Retinal pigment epithelial cell (primary cell): ENCODE measurements around the gene OR51V1.
"Not testable (repeated sequence)": the region's sequence is repeated elsewhere in the genome, so short reads cannot be mapped to it uniquely, and the experiment has no call there.

Source experiments
- DNase-seq: peaks from one replicate; pipeline ENCODE4 v3.0.0-alpha.2; 2010; ENCODE audit warnings: low read depth
- H3K4me3 ChIP-seq: 2 replicates; pipeline ENCODE4 v1.5.1; 2011; ENCODE audit warnings: mild to moderate bottlenecking, low read length, control low read depth, moderate library complexity
- TF ChIP-seq, protein P1 (sequence below): conservative IDR thresholded peaks from 2 replicates; pipeline ENCODE4 v1.5.1; 2011; ENCODE audit warnings: low read depth, low read length, control low read depth, inconsistent platforms

The OR51V1 gene

DNA sequence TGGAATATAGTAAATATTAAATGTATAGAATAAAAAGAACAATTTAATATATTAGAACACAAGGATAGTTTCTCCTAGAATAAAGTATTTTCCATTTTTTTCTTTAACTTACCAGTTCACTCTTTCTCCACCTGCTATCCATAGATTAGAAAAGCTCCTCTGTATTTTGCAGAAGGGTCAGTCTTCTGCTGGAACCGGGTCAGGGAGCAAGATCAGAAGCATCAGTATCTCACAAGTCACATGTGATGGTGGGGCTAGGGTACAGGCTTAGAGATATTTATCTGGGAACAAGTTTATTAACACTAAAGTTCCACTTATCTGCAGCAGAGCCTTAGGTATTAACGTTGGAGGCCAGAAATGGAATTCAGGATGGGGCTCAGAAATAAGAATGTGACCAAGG lies 28.6 kb downstream of the OR51V1 start:
- DNase-seq = no peak
- TF ChIP-seq, protein P1, sequence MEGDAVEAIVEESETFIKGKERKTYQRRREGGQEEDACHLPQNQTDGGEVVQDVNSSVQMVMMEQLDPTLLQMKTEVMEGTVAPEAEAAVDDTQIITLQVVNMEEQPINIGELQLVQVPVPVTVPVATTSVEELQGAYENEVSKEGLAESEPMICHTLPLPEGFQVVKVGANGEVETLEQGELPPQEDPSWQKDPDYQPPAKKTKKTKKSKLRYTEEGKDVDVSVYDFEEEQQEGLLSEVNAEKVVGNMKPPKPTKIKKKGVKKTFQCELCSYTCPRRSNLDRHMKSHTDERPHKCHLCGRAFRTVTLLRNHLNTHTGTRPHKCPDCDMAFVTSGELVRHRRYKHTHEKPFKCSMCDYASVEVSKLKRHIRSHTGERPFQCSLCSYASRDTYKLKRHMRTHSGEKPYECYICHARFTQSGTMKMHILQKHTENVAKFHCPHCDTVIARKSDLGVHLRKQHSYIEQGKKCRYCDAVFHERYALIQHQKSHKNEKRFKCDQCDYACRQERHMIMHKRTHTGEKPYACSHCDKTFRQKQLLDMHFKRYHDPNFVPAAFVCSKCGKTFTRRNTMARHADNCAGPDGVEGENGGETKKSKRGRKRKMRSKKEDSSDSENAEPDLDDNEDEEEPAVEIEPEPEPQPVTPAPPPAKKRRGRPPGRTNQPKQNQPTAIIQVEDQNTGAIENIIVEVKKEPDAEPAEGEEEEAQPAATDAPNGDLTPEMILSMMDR = no peak
- no peak overlapping the region for H3K4me3 ChIP-seq

DNA sequence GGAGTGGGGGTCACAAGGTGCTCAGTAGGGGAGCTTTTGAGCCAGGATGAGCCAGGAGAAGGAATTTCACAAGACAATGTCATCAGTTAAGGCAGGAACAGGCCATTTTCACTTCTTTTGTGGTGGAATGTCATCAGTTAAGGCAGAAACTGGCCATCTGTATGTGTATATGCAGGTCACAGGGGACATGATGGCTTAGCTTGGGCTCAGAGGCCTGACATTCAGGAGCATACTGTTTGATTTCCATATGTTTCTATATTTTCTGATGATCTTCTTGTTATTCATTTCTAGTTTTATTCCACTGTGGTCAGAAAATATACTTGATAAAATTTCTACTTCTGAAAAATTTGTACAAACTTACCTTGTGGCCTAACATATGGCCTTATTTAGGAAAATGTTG lies 34.6 kb downstream of the OR51V1 start:
- DNase-seq, H3K4me3 ChIP-seq: not testable (repeated sequence)

DNA sequence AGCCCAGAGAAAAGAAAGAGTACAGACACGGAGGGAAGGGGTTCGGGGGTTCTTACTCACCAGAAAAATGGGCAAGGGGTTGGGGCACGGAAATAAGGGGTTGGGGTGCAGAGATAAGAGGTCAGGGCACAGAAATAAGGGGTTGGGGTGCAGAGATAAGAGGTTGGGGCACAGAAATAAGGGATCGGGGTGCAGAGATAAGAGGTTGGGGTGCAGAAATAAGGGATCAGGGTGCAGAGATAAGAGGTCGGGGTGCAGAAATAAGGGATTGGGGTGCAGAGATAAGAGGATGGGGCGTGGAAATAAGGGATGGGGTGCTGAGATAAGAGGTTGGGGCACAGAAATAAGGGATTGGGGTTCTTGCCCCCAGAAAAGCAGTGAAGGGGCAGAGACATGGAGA lies 35.7 kb downstream of the OR51V1 start:
- not testable (repeated sequence) for DNase-seq, H3K4me3 ChIP-seq

DNA sequence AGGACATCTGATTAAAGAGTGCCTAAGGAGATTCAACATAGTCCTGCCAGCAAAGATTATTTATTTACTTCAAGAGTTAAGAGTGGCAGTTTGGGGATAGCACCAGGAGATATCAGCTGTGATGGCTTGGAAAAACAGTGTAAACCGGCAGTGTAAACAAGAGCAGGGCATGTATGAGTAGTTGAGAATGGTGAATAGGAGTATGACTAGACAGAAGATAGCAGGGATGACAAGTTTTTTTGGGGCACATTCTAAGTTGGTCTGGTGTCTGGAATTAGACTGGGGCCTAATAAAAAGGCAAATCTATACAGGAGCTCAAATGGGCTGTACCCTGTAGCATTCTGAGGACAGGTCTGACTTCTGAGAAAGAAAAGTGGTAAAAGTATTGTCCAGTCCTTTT lies 39.4 kb downstream of the OR51V1 start:
- H3K4me3 ChIP-seq, DNase-seq: not testable (repeated sequence)

DNA sequence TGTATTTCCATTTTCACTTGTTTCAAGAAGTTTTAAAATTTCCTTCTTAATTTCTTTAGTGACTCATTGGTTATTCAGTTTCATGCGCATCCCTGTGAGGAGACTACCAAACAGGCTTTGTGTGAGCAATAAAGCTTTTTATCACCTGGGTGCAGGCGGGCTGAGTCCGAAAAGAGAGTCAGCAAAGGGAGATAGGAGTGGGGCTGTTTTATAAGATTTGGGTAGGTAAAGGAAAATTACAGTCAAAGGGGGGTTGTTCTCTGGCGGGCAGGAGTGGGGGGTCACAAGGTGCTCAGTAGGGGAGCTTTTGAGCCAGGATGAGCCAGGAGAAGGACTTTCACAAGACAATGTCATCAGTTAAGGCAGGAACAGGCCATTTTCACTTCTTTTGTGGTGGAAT lies 40.3 kb downstream of the OR51V1 start:
- DNase-seq, H3K4me3 ChIP-seq: not testable (repeated sequence)

DNA sequence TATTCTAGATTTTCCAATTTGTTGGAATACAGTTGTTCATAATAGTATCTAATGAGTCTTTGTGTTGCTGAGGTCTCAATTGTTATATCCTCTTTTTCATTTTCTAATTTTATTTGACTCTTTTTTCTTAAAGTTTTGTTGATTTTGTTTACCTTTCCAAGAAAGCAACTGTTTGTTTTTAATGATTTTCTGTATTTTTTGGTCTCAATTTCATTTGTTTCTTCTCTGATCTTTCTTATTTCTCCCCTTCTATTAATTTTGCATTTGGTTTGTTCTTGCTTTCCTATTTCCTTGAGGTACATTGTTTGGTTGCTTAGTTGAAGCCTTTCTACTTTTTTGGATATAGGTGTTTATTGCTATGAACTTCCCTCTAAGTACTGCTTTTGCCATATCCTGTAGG lies 40.7 kb downstream of the OR51V1 start:
- no peak overlapping the region for H3K4me3 ChIP-seq
- no peak for DNase-seq
- TF ChIP-seq, protein P1 = no peak

DNA sequence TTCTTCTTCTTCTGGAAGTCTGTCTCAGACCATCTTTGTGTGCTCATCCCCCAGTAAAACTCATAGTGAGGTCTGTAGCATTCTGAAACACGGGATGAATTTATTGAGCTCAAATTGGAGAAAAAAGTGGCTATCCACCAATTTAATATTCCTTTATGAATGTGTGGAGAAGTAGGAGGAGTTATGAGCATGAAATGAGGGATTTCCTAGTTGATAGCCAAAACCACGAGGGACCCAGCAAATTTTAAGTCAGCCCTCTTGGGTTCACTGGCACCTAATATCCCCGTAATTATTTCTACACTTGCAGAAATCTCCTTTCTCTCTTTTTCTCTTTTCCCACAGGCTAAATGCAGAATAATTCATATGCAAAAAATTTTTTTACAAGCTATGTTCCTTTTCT lies 45.8 kb downstream of the OR51V1 start, which contains the start of gene OR52A1:
Gene OR52A1 (minus strand): TSS at position 101 of the 400 bp plus-strand sequence. CDS start 2,388 bp downstream, outside the sequence.
- DNase-seq = no peak
- TF ChIP-seq, protein P1 = no peak
- no peak within 1 kb of the TSS for H3K4me3 ChIP-seq

DNA sequence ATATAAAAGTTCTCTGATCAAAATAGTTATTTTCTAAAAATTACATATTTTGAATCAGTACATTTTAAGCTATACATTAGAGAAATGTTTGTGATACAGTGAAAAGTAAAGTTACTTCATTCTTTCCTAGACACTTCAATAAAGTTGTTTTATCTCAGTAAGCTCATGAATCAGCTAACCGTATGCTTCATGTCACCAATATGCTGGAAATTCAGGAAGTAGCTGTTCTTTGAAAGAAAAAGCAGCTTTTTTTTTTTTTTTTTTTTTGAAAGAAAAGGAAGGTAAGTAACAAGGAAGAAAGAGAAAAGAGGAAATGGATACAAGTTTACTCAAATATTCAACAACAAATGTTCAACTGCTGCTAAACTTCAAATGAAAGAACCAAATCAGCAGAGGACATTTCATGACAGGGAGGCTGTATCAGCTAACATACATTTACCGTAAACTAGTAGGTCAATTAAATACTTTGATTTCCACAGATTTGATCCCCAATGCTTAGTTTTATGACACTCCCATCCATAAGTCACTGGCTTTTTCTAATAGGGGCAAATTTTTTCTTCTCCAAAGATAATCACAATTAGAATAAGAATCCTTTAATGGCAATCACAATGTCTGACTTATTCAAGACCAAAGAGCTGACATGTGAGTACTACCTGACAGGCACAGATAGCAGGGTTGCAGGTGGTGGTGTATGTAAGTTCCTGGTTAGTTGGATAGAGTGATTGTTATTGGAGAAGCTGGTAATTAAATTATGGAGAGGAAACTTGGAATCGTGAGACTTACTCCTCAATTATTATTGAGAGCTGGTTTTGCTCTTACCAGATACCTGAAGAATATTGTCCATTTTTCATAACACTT lies 46.7 kb downstream of the OR51V1 start:
- DNase-seq = no peak
- TF ChIP-seq, protein P1 = no peak
- H3K4me3 ChIP-seq = no peak overlapping the region

DNA sequence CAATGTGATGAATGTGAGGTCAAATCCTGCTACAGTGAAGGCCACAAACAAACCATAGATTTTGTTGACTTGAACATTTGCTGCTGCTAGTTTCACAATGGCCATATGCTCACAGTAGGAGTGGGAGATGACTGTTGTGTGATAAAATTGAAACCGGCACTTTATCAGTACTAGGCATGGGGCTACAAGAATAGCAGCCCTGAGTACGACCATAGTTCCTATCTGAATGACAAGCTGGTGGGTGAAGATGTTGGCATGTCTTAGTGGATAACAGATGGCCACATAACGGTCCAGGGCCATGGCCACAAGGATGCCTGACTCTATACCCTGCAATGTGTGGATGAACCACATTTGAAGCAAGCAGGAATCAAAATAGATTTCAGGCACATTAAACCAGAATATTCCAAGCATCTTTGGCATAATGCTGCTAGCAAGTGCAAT lies 48.7 kb downstream of the OR51V1 start:
- H3K4me3 ChIP-seq = no peak overlapping the region
- no peak for DNase-seq
- TF ChIP-seq, protein P1 = no peak
